NCI-H2107 treated with DMSO at 0.1 percent for 48 hours (cell line): Measurements from ENCODE around the gene SLC34A3.

Experiments
- DNase-seq: peaks from one replicate; lab custom pipeline; 2025; ENCODE audit not compliant: unreplicated experiment; lab: John Stamatoyannopoulos, UW

SLC34A3 gene

GRCh38 chr9:137230705-137231371 is at the start of gene SLC34A3:
Gene SLC34A3 (plus strand): TSS chr9:137230901. CDS start chr9:137231703, 802 bp downstream.
- no peak for DNase-seq

- no peak for DNase-seq
These were observed 49.0 kb upstream of the SLC34A3 start for GRCh38 chr9:137181680-137182079.

- no peak for DNase-seq
These were observed 47.9 kb upstream of the SLC34A3 start for GRCh38 chr9:137182836-137183235.

GRCh38 chr9:137183980-137184595 is 46.6 kb upstream of the SLC34A3 start:
- DNase-seq = no peak

GRCh38 chr9:137184881-137185660 is 45.6 kb upstream of the SLC34A3 start:
- DNase-seq = no peak

- DNase-seq = no peak
These were observed 44.8 kb upstream of the SLC34A3 start for GRCh38 chr9:137185921-137186320.

GRCh38 chr9:137186385-137186784 is 44.3 kb upstream of the SLC34A3 start:
- DNase-seq = no peak

GRCh38 chr9:137187386-137187785 is 43.3 kb upstream of the SLC34A3 start:
- no peak for DNase-seq

GRCh38 chr9:137188086-137188489 is 42.6 kb upstream of the SLC34A3 start:
- DNase-seq = no peak

- DNase-seq = peak; percentile 69
These were observed 42.0 kb upstream of the SLC34A3 start, which contains the start of the genes ANAPC2 and SSNA1 for GRCh38 chr9:137188490-137189296. Gene ANAPC2 (minus strand): TSS chr9:137188560. CDS start chr9:137188532, 28 bp downstream. Gene SSNA1 (plus strand): TSS chr9:137188676. CDS start chr9:137188727, 51 bp downstream.

GRCh38 chr9:137189297-137190295 is 41.1 kb upstream of the SLC34A3 start:
- no peak for DNase-seq

GRCh38 chr9:137190315-137190856 is 40.3 kb upstream of the SLC34A3 start:
- no peak for DNase-seq

GRCh38 chr9:137191245-137191644 is 39.5 kb upstream of the SLC34A3 start:
- DNase-seq = no peak

GRCh38 chr9:137191691-137192447 is 38.8 kb upstream of the SLC34A3 start:
- no peak for DNase-seq

- DNase-seq = no peak
These were observed 38.3 kb upstream of the SLC34A3 start for GRCh38 chr9:137192448-137192780.

- no peak for DNase-seq
These were observed 37.8 kb upstream of the SLC34A3 start for GRCh38 chr9:137192859-137193258.

GRCh38 chr9:137193771-137194170 is 36.9 kb upstream of the SLC34A3 start:
- DNase-seq = no peak

- DNase-seq = no peak
These were observed 36.3 kb upstream of the SLC34A3 start for GRCh38 chr9:137194388-137194787.

GRCh38 chr9:137194909-137195308 is 35.8 kb upstream of the SLC34A3 start:
- peak; percentile 51 for DNase-seq
